Ascending aorta (tissue), 2 donors: ENCODE data around the gene TSSC4. TPM values are rescaled to one million over a fixed set of nuclear protein-coding genes. Genes with fewer than 3 reads are reported as not detected.

Experiments used
- DNase-seq, 2 donors: peaks; one replicate each; pipeline ENCODE4 v3.0.0-alpha.2; 2019; ENCODE audit warnings: low spot score in 2 of 2
- H3K27ac ChIP-seq, 2 donors: fragments of 200-600 bp; sonication (generic); one replicate each; pipeline ENCODE4 v1.5.1; 2016 to 2017; ENCODE audit warnings: mild to moderate bottlenecking in 1 of 2
- H3K27me3 ChIP-seq: fragments of 200-600 bp; sonication (generic); one replicate; pipeline ENCODE4 v1.5.1; 2017
- H3K36me3 ChIP-seq, 2 donors: fragments of 200-600 bp; sonication (generic); one replicate each; pipeline ENCODE4 v1.5.1; 2016
- H3K4me1 ChIP-seq, 2 donors: fragments of 200-600 bp; sonication (generic); one replicate each; pipeline ENCODE4 v1.5.1; 2016 to 2017; ENCODE audit warnings: mild to moderate bottlenecking in 1 of 2
- H3K4me3 ChIP-seq, 2 donors: fragments of 200-600 bp; sonication (generic); one replicate each; pipeline ENCODE4 v1.5.1; 2016 to 2017; ENCODE audit warnings: mild to moderate bottlenecking in 1 of 2
- H3K9me3 ChIP-seq, 2 donors: fragments of 200-600 bp; sonication (generic); one replicate each; pipeline ENCODE4 v1.5.1; 2016
- intact Hi-C: fragments of 100-400 bp; cut with DNase I; formaldehyde crosslinking; loops from one replicate; pipeline ENCODE4 v1.15.1; 2023
- total RNA-seq: library from RNA; depleted of rRNA; stranded (reverse); fragments of >200 nt; gene quantifications from one replicate; pipeline ENCODE4 v1.1.0, GENCODE V29; 2016
- TF ChIP-seq, protein P1 (sequence below), 3 experiments: fragments of 200-600 bp in 2 of 3; fragments of 450-650 bp in 1 of 3; sonication (generic) in 2 of 3; IDR thresholded peaks; one replicate each; pipeline ENCODE4 v1.5.1; 2016 to 2019; ENCODE audit warnings: antibody characterized with exemption in 3 of 3, mild to moderate bottlenecking in 1 of 3, moderate library complexity in 1 of 3

TSSC4 gene
- total RNA-seq, 1 donor from 2014 or later: 183 TPM

DNA sequence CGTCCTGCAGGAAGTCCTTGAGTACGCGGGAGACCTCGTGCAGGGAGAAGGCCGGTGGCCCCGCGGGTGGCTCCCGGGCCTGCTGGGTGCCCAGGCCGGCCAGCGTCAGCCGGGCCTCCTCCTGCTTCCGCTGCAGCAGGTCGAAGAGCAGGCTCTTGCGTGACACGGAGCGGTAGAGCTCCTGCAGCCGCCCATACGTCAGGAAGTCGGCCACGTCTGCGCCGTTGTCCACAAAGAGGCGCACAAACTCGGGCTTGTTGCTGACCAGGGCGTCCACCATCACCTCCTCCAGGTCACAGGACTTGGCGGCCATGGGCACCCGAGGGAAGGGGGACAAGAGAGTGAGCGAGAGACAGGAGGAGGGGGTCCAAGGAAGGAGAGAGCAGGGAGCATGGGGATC is 14.6 kb downstream of the TSSC4 start:
- H3K4me1 ChIP-seq: no peaks in the 10 kb centered on the region
- H3K27me3 ChIP-seq: no peaks in the 10 kb centered on the region
- no peaks in the 10 kb centered on the region for H3K9me3 ChIP-seq
- intact Hi-C loops: no loop called here
- DNase-seq: no peak
- TF ChIP-seq, protein P1, sequence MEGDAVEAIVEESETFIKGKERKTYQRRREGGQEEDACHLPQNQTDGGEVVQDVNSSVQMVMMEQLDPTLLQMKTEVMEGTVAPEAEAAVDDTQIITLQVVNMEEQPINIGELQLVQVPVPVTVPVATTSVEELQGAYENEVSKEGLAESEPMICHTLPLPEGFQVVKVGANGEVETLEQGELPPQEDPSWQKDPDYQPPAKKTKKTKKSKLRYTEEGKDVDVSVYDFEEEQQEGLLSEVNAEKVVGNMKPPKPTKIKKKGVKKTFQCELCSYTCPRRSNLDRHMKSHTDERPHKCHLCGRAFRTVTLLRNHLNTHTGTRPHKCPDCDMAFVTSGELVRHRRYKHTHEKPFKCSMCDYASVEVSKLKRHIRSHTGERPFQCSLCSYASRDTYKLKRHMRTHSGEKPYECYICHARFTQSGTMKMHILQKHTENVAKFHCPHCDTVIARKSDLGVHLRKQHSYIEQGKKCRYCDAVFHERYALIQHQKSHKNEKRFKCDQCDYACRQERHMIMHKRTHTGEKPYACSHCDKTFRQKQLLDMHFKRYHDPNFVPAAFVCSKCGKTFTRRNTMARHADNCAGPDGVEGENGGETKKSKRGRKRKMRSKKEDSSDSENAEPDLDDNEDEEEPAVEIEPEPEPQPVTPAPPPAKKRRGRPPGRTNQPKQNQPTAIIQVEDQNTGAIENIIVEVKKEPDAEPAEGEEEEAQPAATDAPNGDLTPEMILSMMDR (IDR thresholded peaks at IDR 0.05): no peak
- H3K4me3 ChIP-seq: no peak overlapping the region
- H3K36me3 ChIP-seq: no peaks in the 10 kb centered on the region
- no peak overlapping the region for H3K27ac ChIP-seq

DNA sequence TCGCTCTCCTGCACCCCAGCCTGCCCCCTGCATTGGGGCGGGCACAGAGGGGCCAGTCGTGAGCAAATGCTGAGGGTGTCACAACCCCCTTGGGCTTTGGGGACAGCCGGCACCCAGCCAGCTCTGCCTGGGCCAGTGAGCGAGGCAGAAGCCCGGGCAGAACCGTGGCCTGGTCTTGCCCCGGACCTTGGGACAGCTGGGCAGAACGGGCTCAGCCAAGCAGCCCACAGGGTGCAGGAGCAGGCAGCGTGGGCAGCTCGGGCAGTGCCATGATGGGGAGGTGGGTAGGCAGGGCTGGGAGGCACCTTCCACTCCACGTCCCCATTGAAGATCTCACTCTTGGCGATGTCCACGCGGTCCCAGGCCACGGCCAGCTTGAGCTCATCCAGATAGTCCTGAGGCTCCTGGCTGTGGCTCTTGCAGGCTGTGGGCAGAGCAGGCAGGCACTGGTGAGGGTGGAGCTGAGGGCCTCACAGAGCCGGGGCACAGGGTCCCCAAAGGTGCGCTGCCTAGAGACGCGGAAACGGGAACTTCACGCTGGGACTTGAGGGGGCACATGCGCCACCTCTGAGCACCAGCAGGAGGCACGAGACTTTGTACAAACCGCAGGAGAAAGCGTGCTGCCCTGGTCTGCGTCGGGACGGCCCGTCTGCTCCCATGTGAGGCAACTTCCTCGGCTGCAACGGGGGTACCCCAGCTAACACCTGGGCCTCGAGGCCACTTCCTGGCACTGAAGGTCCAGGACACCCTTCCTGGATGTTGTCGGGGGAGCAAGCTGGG is 15.2 kb downstream of the TSSC4 start:
- DNase-seq: no peak
- Histone ChIP-seq H3K27ac (no peak overlapping the region), H3K4me3 (no peak overlapping the region), H3K9me3 (no peaks in the 10 kb centered on the region), H3K4me1 (peaks cover 0 to 3% of the 10 kb centered on the region in 2 donors), H3K36me3 (no peaks in the 10 kb centered on the region), H3K27me3 (no peaks in the 10 kb centered on the region)
- intact Hi-C loops: no loop called here
- TF ChIP-seq, protein P1 (IDR thresholded peaks at IDR 0.05): no peak

DNA sequence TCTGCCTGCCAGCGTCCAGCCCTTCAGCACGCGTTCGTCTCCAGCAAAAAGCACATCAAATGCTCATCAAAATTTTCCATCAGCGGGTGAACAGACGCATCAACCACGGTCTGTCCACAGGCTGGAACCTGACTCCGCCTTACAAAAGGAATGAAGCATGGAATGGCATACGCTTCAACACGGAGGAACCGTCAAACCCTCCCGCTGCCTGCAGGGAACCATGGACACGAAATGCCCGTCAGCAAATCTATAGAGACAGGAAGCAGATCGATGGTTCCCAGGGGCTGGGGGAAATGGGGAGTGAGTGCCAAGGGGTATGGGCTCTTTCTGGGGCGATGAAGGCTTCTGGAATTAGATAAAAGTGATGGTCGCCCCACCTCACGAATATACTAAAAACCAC is 16.2 kb downstream of the TSSC4 start:
- TF ChIP-seq, protein P1 (IDR thresholded peaks at IDR 0.05): no peak
- Histone ChIP-seq H3K27me3 (no peaks in the 10 kb centered on the region), H3K9me3 (no peaks in the 10 kb centered on the region), H3K27ac (no peak overlapping the region), H3K4me3 (no peak overlapping the region), H3K4me1 (peaks cover 0 to 3% of the 10 kb centered on the region in 2 donors), H3K36me3 (no peaks in the 10 kb centered on the region)
- intact Hi-C loops: no loop called here
- DNase-seq: no peak

DNA sequence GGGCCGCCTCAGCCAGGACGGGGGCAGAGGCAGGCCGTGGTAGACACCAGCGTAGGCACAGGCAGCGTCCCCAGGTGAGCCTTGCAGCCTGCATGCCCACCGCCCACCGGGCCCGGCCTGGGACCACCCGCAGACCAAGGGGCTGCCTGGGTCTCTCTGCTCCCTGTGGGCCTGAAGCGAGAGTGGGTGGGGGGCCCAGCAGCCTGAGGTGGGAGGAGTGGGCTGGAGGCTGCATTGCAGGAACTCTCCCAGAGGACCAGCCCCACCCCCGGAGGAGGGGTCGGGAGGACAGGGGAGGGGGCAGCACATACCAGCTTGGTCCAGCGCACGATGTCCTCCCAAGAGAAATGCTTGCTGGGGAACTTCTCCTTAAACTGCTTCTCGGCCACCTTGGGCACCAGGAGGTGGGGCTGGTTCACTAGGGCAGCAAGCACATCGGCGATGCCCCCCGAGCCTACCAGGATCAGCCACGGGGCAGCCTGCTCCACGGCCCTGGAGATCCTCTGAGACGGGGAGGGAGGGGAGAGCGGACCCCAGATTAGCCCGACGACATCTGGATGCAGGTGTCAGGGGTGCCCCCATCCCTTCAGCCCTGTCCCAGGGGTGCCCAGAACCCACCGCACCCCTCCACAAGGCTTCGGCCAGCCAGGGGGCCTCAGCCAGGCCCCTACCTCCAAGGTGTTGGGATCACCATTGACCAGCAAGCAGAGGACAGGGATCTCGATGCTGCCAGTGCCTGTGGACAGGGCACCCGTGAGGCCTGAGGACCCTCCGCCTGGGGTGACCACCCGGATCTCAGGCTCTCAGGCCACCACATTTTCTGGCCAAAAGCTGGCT is 17.5 kb downstream of the TSSC4 start:
- H3K4me3 ChIP-seq: no peak overlapping the region
- no peaks in the 10 kb centered on the region for H3K9me3 ChIP-seq
- H3K27ac ChIP-seq: no peak overlapping the region
- intact Hi-C loops: no loop called here
- no peaks in the 10 kb centered on the region for H3K36me3 ChIP-seq
- H3K27me3 ChIP-seq: no peaks in the 10 kb centered on the region
- DNase-seq: no peak
- TF ChIP-seq, protein P1 (IDR thresholded peaks at IDR 0.05): no peak
- H3K4me1 ChIP-seq: peaks cover 0 to 3% of the 10 kb centered on the region in 2 donors

DNA sequence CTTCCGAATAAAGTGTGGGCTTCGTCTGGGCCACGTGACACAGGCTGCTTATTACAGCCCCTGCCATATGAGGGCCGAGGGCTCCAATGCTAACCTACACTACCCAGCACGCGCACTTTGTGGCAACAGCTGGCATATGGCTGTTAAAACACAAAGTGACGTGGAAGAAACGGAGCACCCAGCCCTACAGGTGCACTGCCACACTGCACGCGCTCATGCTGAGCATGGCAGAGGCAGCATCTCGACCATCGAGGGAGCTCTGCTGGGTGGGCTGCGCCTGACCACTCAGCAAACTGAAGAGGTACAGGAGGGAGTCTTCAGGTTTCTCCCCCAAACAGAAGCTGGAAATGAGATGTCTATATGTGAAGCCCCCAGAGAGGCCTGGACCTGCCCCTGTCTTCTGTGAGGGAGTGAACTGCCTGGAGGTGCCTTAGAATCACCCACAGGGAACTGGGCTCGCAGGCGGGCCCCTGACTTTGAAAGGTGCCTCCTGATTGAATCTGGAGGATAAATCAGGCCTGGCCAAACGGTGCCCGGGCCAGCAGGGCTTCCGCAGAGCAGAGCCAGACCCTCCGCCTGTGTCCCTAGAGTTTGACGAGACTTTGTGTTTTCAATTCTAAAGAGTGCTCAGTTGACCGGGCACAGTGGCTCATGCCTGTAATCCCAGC is 18.3 kb downstream of the TSSC4 start:
- Histone ChIP-seq H3K27me3 (no peaks in the 10 kb centered on the region), H3K4me3 (no peak overlapping the region), H3K27ac (no peak overlapping the region), H3K4me1 (peaks cover 0 to 3% of the 10 kb centered on the region in 2 donors), H3K36me3 (no peaks in the 10 kb centered on the region), H3K9me3 (no peaks in the 10 kb centered on the region)
- no peak for DNase-seq
- TF ChIP-seq, protein P1 (IDR thresholded peaks at IDR 0.05): no peak
- intact Hi-C loops: no loop called here
